Ishikawa (cell line): ENCODE data around the gene DAP.

Source experiments
- CREB1 ChIP-seq: IDR thresholded peaks from 2 replicates; pipeline ENCODE4 v1.6.1; 2012; ENCODE audit warnings: low read depth
- EP300 ChIP-seq: IDR thresholded peaks from 2 replicates; pipeline ENCODE4 v1.6.1; 2012; ENCODE audit warnings: borderline replicate concordance
- RAD21 ChIP-seq: IDR thresholded peaks from 2 replicates; pipeline ENCODE4 v1.6.1; 2012; ENCODE audit warnings: low read depth
- TAF1 ChIP-seq: IDR thresholded peaks from 2 replicates; pipeline ENCODE4 v1.6.1; 2012; ENCODE audit warnings: low read depth, mild to moderate bottlenecking
- TCF12 ChIP-seq: IDR thresholded peaks from 2 replicates; pipeline ENCODE4 v1.6.1; 2012; ENCODE audit warnings: low read depth
- TEAD4 ChIP-seq: IDR thresholded peaks from 2 replicates; pipeline ENCODE4 v1.6.1; 2012
- TF ChIP-seq, protein P1 (sequence below): IDR thresholded peaks from 2 replicates; pipeline ENCODE4 v1.6.1; 2012
- TF ChIP-seq, protein P2 (sequence below): IDR thresholded peaks from 2 replicates; pipeline ENCODE4 v1.6.1; 2012; ENCODE audit warnings: low read depth, mild to moderate bottlenecking

DNA sequence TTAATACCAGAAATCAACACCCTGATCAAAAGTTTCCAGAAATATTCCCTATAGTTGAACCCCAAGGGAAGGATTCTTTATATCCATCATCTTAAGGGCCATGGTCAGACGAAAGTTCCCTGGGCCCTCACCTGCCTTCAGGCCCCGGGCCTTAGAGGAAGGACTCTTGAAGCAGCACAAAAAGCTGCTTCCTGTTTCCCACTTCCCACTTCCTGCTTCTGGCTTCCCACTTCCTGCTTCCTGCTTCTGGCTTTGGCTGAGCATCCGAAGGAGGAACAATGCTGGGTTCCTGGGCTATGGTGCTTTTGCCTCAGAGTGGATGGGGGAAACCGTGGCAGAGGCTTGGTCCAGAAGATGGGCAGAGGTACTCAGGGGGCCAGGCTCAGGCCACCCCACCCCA, 25.8 kb upstream of the DAP start:
- TF ChIP-seq TCF12 (no peak), RAD21 (no peak), EP300 (no peak), CREB1 (no peak), TAF1 (no peak), TEAD4 (no peak)
- TF ChIP-seq, protein P1, sequence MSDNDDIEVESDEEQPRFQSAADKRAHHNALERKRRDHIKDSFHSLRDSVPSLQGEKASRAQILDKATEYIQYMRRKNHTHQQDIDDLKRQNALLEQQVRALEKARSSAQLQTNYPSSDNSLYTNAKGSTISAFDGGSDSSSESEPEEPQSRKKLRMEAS: no peak
- TF ChIP-seq, protein P2, sequence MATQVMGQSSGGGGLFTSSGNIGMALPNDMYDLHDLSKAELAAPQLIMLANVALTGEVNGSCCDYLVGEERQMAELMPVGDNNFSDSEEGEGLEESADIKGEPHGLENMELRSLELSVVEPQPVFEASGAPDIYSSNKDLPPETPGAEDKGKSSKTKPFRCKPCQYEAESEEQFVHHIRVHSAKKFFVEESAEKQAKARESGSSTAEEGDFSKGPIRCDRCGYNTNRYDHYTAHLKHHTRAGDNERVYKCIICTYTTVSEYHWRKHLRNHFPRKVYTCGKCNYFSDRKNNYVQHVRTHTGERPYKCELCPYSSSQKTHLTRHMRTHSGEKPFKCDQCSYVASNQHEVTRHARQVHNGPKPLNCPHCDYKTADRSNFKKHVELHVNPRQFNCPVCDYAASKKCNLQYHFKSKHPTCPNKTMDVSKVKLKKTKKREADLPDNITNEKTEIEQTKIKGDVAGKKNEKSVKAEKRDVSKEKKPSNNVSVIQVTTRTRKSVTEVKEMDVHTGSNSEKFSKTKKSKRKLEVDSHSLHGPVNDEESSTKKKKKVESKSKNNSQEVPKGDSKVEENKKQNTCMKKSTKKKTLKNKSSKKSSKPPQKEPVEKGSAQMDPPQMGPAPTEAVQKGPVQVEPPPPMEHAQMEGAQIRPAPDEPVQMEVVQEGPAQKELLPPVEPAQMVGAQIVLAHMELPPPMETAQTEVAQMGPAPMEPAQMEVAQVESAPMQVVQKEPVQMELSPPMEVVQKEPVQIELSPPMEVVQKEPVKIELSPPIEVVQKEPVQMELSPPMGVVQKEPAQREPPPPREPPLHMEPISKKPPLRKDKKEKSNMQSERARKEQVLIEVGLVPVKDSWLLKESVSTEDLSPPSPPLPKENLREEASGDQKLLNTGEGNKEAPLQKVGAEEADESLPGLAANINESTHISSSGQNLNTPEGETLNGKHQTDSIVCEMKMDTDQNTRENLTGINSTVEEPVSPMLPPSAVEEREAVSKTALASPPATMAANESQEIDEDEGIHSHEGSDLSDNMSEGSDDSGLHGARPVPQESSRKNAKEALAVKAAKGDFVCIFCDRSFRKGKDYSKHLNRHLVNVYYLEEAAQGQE: no peak
